SK-N-SH (cell line): ENCODE data around the gene TASP1.

ENCODE experiments used
- ELF1 ChIP-seq: IDR thresholded peaks from 2 replicates; pipeline ENCODE4 v1.4.0; 2012
- EP300 ChIP-seq, 2 experiments: IDR thresholded peaks; 2 replicates each; pipeline versions ENCODE4 v1.4.0 to v1.6.1; 2012; ENCODE audit warnings: borderline replicate concordance in 1 of 2, low read depth in 1 of 2, low read length in 1 of 2
- EZH2phosphoT487 ChIP-seq: fragments of 200-600 bp; sonication (generic); IDR thresholded peaks from 2 replicates; pipeline ENCODE4 v1.6.1; 2017; ENCODE audit warnings: low read depth, mixed run types, mild to moderate bottlenecking, antibody characterized with exemption, moderate library complexity, borderline replicate concordance
- FOXJ3 ChIP-seq: sonication (generic); formaldehyde crosslinking; IDR thresholded peaks from 2 replicates; pipeline ENCODE4 v1.5.1; 2020; ENCODE audit warnings: mild to moderate bottlenecking, missing genetic modification reagents
- GABPA ChIP-seq: IDR thresholded peaks from 2 replicates; pipeline ENCODE4 v1.4.0; 2012; ENCODE audit warnings: low read depth, mild to moderate bottlenecking
- GATA2 ChIP-seq: sonication (generic); formaldehyde crosslinking; IDR thresholded peaks from 2 replicates; pipeline ENCODE4 v1.5.0; 2020; ENCODE audit warnings: mild to moderate bottlenecking, missing genetic modification reagents
- JUND ChIP-seq: IDR thresholded peaks from 2 replicates; pipeline ENCODE4 v1.4.0; 2012
- NRF1 ChIP-seq: IDR thresholded peaks from 2 replicates; pipeline ENCODE4 v1.6.1; 2012; ENCODE audit warnings: low read depth, mild to moderate bottlenecking, low read length
- POLR2AphosphoS5 ChIP-seq: IDR thresholded peaks from 2 replicates; pipeline ENCODE4 v1.6.1; 2012; ENCODE audit warnings: low read depth, low read length
- USF1 ChIP-seq: IDR thresholded peaks from 2 replicates; pipeline ENCODE4 v1.4.0; 2012; ENCODE audit warnings: low read depth, borderline replicate concordance
- USF2 ChIP-seq: fragments of 150-350 bp; IDR thresholded peaks from 2 replicates; pipeline ENCODE4 v1.6.1; 2017; ENCODE audit warnings: antibody characterized with exemption, low read length, low read depth, borderline replicate concordance
- ZBTB33 ChIP-seq: IDR thresholded peaks from 2 replicates; pipeline ENCODE4 v1.4.0; 2012; ENCODE audit warnings: low read depth, borderline replicate concordance
- TF ChIP-seq, protein P1 (sequence below): fragments of 200-600 bp; sonication (generic); IDR thresholded peaks from 2 replicates; pipeline ENCODE4 v1.6.1; 2017; ENCODE audit warnings: antibody characterized with exemption, mild to moderate bottlenecking, moderate library complexity

DNA sequence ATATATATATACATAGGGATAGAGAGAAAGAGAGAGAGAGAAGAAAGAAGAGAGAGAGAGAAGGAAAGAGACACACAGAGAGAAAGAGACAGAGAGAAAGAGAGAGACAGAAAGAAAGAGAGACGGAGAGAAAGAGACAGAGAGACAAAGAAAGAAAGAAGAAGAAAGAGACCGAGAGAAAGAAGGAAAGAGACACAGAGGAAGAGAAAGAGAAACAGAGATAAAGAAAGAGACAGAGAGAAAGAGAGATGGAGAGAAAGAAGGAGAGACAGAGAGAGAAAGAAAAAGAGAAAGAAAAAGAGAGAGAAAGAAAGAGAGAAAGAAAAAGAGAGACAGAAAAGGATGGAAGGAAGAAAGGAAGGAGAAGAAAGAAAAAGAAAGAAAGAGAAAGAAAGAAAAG is 46.9 kb upstream of the TASP1 start:
- TF ChIP-seq, protein P1, sequence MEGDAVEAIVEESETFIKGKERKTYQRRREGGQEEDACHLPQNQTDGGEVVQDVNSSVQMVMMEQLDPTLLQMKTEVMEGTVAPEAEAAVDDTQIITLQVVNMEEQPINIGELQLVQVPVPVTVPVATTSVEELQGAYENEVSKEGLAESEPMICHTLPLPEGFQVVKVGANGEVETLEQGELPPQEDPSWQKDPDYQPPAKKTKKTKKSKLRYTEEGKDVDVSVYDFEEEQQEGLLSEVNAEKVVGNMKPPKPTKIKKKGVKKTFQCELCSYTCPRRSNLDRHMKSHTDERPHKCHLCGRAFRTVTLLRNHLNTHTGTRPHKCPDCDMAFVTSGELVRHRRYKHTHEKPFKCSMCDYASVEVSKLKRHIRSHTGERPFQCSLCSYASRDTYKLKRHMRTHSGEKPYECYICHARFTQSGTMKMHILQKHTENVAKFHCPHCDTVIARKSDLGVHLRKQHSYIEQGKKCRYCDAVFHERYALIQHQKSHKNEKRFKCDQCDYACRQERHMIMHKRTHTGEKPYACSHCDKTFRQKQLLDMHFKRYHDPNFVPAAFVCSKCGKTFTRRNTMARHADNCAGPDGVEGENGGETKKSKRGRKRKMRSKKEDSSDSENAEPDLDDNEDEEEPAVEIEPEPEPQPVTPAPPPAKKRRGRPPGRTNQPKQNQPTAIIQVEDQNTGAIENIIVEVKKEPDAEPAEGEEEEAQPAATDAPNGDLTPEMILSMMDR, result no peak
- no peak for TF ChIP-seq JUND
- no peak for TF ChIP-seq EZH2phosphoT487
- TF ChIP-seq POLR2AphosphoS5, result no peak
- TF ChIP-seq USF2, result no peak
- TF ChIP-seq GABPA, result no peak
- no peak for TF ChIP-seq EP300 (IDR thresholded peaks at IDR 0.05; ENCODE audit: borderline replicate concordance in 1 of 2, low read depth in 1 of 2, low read length in 1 of 2)
- TF ChIP-seq ELF1, result no peak
- TF ChIP-seq GATA2 (CRISPR knock-in tag), result no peak
- no peak for TF ChIP-seq USF1
- no peak for TF ChIP-seq FOXJ3 (CRISPR knock-in tag)
- no peak for TF ChIP-seq ZBTB33
- no peak for TF ChIP-seq NRF1
